22Rv1 (cell line): ENCODE measurements around the gene RNF157.

Source experiments
- ZFX ChIP-seq: fragments of 450-650 bp; IDR thresholded peaks from 2 replicates; pipeline ENCODE4 v1.6.1; 2017; ENCODE audit warnings: antibody characterized with exemption, borderline replicate concordance
- TF ChIP-seq, protein P1 (sequence below): fragments of 450-650 bp; IDR thresholded peaks from 2 replicates; pipeline ENCODE4 v1.5.1; 2017; ENCODE audit warnings: mild to moderate bottlenecking

DNA sequence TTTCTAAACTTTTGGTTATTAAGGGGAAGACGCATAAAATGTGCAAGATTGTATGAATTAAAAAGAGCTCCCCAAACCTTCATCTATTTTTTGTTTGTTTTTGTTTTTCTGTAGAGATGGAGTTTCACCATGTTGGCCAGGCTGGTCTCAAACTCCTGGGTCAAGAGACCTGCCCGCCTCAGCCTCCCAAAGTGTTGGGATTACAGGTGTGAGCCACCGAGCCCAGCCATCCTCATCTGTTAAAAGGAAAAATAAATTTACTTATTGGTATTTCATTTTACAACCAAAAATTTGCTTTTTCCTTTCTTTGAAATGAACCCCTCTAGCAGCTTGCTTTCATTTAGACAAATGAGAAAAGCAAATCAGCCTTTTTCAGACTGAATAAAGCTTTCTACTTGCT is 23.2 kb downstream of the RNF157 start:
- TF ChIP-seq, protein P1, sequence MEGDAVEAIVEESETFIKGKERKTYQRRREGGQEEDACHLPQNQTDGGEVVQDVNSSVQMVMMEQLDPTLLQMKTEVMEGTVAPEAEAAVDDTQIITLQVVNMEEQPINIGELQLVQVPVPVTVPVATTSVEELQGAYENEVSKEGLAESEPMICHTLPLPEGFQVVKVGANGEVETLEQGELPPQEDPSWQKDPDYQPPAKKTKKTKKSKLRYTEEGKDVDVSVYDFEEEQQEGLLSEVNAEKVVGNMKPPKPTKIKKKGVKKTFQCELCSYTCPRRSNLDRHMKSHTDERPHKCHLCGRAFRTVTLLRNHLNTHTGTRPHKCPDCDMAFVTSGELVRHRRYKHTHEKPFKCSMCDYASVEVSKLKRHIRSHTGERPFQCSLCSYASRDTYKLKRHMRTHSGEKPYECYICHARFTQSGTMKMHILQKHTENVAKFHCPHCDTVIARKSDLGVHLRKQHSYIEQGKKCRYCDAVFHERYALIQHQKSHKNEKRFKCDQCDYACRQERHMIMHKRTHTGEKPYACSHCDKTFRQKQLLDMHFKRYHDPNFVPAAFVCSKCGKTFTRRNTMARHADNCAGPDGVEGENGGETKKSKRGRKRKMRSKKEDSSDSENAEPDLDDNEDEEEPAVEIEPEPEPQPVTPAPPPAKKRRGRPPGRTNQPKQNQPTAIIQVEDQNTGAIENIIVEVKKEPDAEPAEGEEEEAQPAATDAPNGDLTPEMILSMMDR = no peak
- TF ChIP-seq ZFX = no peak
